Caco-2 (cell line): Measurements from ENCODE around the gene LMO7. TPM values are rescaled to one million over a fixed set of nuclear protein-coding genes. Genes with fewer than 3 reads are reported as not detected.

Source experiments
- BruUV-seq: library from RNA; stranded (reverse); fragments of 400-500 nt; replicated peaks from 2 replicates; lab custom pipeline; 2021; lab: Mats Ljungman, UMichigan
- CTCF ChIA-PET: fragments of 300-600 bp; sonication (Branson Sonifier 250); formaldehyde crosslinking; loops from one replicate; lab custom pipeline; 2022; ENCODE audit warnings: antibody characterized with exemption; lab: Charles Lee
- POLR2A ChIA-PET: fragments of 300-600 bp; sonication (Branson Sonifier 250); formaldehyde crosslinking; loops from one replicate; lab custom pipeline; 2022; ENCODE audit warnings: antibody characterized with exemption; lab: Charles Lee
- DNase-seq, 2 experiments: peaks; one replicate each; pipeline versions ENCODE4 v3.0.0 to v3.0.0-alpha.2; 2020 to 2022
- H3K27me3 ChIP-seq: replicated peaks from 2 replicates; pipeline ENCODE4 v1.6.0; 2011; ENCODE audit warnings: low read length; ENCODE audit not compliant: control insufficient read depth, insufficient read depth
- H3K36me3 ChIP-seq: 2 replicates; pipeline ENCODE4 v1.5.1; 2011; ENCODE audit warnings: low read length; ENCODE audit not compliant: control insufficient read depth, insufficient read depth
- H3K4me1 ChIP-seq: fragments of 250-450 bp; sonication (Bioruptor Pico); 2 replicates; pipeline ENCODE4 v1.5.1; 2020; ENCODE audit warnings: mild to moderate bottlenecking
- H3K4me3 ChIP-seq: 2 replicates; pipeline ENCODE4 v1.5.1; 2011; ENCODE audit warnings: low read depth, mild to moderate bottlenecking, control low read depth, low read length
- H3K9me3 ChIP-seq: fragments of 250-450 bp; sonication (Bioruptor Pico); 2 replicates; pipeline ENCODE4 v1.5.1; 2020; ENCODE audit warnings: mild to moderate bottlenecking, moderate library complexity
- H3K27ac Mint-ChIP-seq: one replicate; pipeline ENCODE4 v1.8.0; 2022; ENCODE audit warnings: mixed read lengths; ENCODE audit not compliant: unreplicated experiment
- H3K27me3 Mint-ChIP-seq: one replicate; pipeline ENCODE4 v1.8.0; 2022; ENCODE audit warnings: mixed read lengths; ENCODE audit not compliant: insufficient read depth, unreplicated experiment
- H3K36me3 Mint-ChIP-seq: one replicate; pipeline ENCODE4 v1.8.0; 2022; ENCODE audit warnings: mild to moderate bottlenecking, mixed read lengths; ENCODE audit not compliant: insufficient read depth, unreplicated experiment
- H3K4me1 Mint-ChIP-seq: one replicate; pipeline ENCODE4 v1.8.0; 2022; ENCODE audit warnings: low read depth, mixed read lengths; ENCODE audit not compliant: unreplicated experiment
- H3K4me3 Mint-ChIP-seq: one replicate; pipeline ENCODE4 v1.8.0; 2022; ENCODE audit warnings: mild to moderate bottlenecking, moderate library complexity, mixed read lengths; ENCODE audit not compliant: unreplicated experiment
- H3K9me3 Mint-ChIP-seq: one replicate; pipeline ENCODE4 v1.8.0; 2022; ENCODE audit warnings: mixed read lengths; ENCODE audit not compliant: unreplicated experiment
- CTCF ChIP-seq, 2 experiments: fragments of 200-600 bp in 1 of 2; IDR thresholded peaks; 1 replicate in 1 of 2; 2 replicates in 1 of 2; pipeline versions ENCODE4 v1.5.1 to v1.8.0; 2011 to 2022; ENCODE audit warnings: antibody characterized with exemption in 1 of 2, control low read depth in 1 of 2, inconsistent platforms in 1 of 2, low read depth in 1 of 2, low read length in 1 of 2, mild to moderate bottlenecking in 1 of 2, moderate library complexity in 1 of 2; ENCODE audit not compliant: insufficient read depth in 1 of 2, severe bottlenecking in 1 of 2, unreplicated experiment in 1 of 2
- intact Hi-C: fragments of 100-400 bp; cut with micrococcal nuclease; formaldehyde crosslinking; loops from one replicate; pipeline ENCODE4 v1.10.0; 2022; ENCODE audit not compliant: unreplicated experiment
- total RNA-seq: library from RNA; stranded (reverse); gene quantifications from 2 replicates; pipeline ENCODE4 v1.2.3, GENCODE V29; 2022

LMO7 gene
- total RNA-seq, 1 experiment from 2014 or later = 209 TPM

- no peaks in the 10 kb centered on the region for H3K27me3 ChIP-seq
- no peaks in the 10 kb centered on the region for H3K27me3 Mint-ChIP-seq
- H3K9me3 ChIP-seq = no peaks in the 10 kb centered on the region
- ChIA-PET POLR2A (no interaction called here), CTCF (no interaction called here)
- H3K27ac Mint-ChIP-seq = no peak overlapping the region
- BruUV-seq = no TSS peak
- peaks cover 8% of the 10 kb centered on the region for H3K36me3 ChIP-seq
- intact Hi-C loops = loop anchor here (5.0 kb wide), 1 partner anchor 95 kb away; no protein-coding TSS in a partner anchor
- H3K4me1 ChIP-seq = no peaks in the 10 kb centered on the region
- DNase-seq = no peak
- H3K9me3 Mint-ChIP-seq = no peaks in the 10 kb centered on the region
- H3K4me3 Mint-ChIP-seq = no peak overlapping the region
- peaks cover 7% of the 10 kb centered on the region for H3K4me1 Mint-ChIP-seq
- no peak overlapping the region for H3K4me3 ChIP-seq
- H3K36me3 Mint-ChIP-seq = peaks cover 90% of the 10 kb centered on the region
- TF ChIP-seq CTCF (IDR thresholded peaks at IDR 0.05; ENCODE audit: insufficient read depth in 1 of 2, low read depth in 1 of 2, low read length in 1 of 2, severe bottlenecking in 1 of 2, unreplicated experiment in 1 of 2) = no peak
These were observed 221.2 kb downstream of the LMO7 start for GRCh38 chr13:75857291-75857690.

- Mint-ChIP-seq H3K9me3 (no peaks in the 10 kb centered on the region), H3K27me3 (no peaks in the 10 kb centered on the region), H3K27ac (no peak overlapping the region), H3K4me3 (no peak overlapping the region), H3K4me1 (no peaks in the 10 kb centered on the region), H3K36me3 (peaks cover 69% of the 10 kb centered on the region)
- intact Hi-C loops = loop anchor here (5.0 kb wide), 1 partner anchor 174 kb away; no protein-coding TSS in a partner anchor
- BruUV-seq = no TSS peak
- ChIA-PET CTCF (no interaction called here), POLR2A (no interaction called here)
- Histone ChIP-seq H3K4me3 (no peak overlapping the region), H3K36me3 (peaks cover 5% of the 10 kb centered on the region), H3K4me1 (0 out of 2 replicates have a peak, but pooled peaks cover 4% of the 10 kb centered on the region), H3K27me3 (no peaks in the 10 kb centered on the region), H3K9me3 (no peaks in the 10 kb centered on the region)
- no peak for TF ChIP-seq CTCF (IDR thresholded peaks at IDR 0.05; ENCODE audit: insufficient read depth in 1 of 2, low read depth in 1 of 2, low read length in 1 of 2, severe bottlenecking in 1 of 2, unreplicated experiment in 1 of 2)
- no peak for DNase-seq
These were observed 224.8 kb downstream of the LMO7 start for GRCh38 chr13:75860935-75861334.

GRCh38 chr13:75861786-75862185 is 225.7 kb downstream of the LMO7 start:
- no peak for DNase-seq
- intact Hi-C loops = loop anchor here (5.0 kb wide), 1 partner anchor 174 kb away; no protein-coding TSS in a partner anchor
- TF ChIP-seq CTCF (IDR thresholded peaks at IDR 0.05; ENCODE audit: insufficient read depth in 1 of 2, low read depth in 1 of 2, low read length in 1 of 2, severe bottlenecking in 1 of 2, unreplicated experiment in 1 of 2) = no peak
- Mint-ChIP-seq H3K36me3 (peaks cover 67% of the 10 kb centered on the region), H3K9me3 (no peaks in the 10 kb centered on the region), H3K27me3 (no peaks in the 10 kb centered on the region), H3K4me3 (no peak overlapping the region), H3K4me1 (no peaks in the 10 kb centered on the region), H3K27ac (no peak overlapping the region)
- BruUV-seq = no TSS peak
- Histone ChIP-seq H3K36me3 (peaks cover 1% of the 10 kb centered on the region), H3K4me3 (no peak overlapping the region), H3K27me3 (no peaks in the 10 kb centered on the region), H3K4me1 (0 out of 2 replicates have a peak, but pooled peaks cover 4% of the 10 kb centered on the region), H3K9me3 (no peaks in the 10 kb centered on the region)
- ChIA-PET CTCF (no interaction called here), POLR2A (no interaction called here)
